Transverse colon (tissue), 4 donors: Measurements from ENCODE around the gene BRSK2. TPM values are rescaled to one million over a fixed set of nuclear protein-coding genes. Genes with fewer than 3 reads are reported as not detected.
A peak's percentile ranks its signal among the peaks of the same experiment; 100 is the strongest.

ENCODE experiments used
- DNase-seq: peaks from one replicate; pipeline ENCODE4 v3.0.0-alpha.2; 2019
- H3K27ac ChIP-seq, 4 donors: fragments of 200-600 bp; sonication (generic); 2 replicates each; pipeline ENCODE4 v1.5.1; 2016 to 2018; ENCODE audit warnings: inconsistent platforms in 4 of 4
- H3K27me3 ChIP-seq: fragments of 200-600 bp; sonication (generic); 2 replicates; pipeline ENCODE4 v1.5.1; 2017; ENCODE audit warnings: inconsistent platforms
- H3K36me3 ChIP-seq, 4 donors: fragments of 200-600 bp; sonication (generic); 2 replicates each; pipeline ENCODE4 v1.5.1; 2017 to 2019; ENCODE audit warnings: inconsistent platforms in 4 of 4
- H3K4me1 ChIP-seq, 4 donors: fragments of 200-600 bp; sonication (generic); 2 replicates each; pipeline ENCODE4 v1.5.1; 2017 to 2020; ENCODE audit warnings: inconsistent platforms in 4 of 4
- H3K4me3 ChIP-seq, 4 donors: fragments of 200-600 bp; sonication (generic); 1 replicate in 1 of 4; 2 replicates in 3 of 4; pipeline versions ENCODE4 v1.5.1 to v1.6.1; 2017 to 2019; ENCODE audit warnings: inconsistent platforms in 4 of 4
- H3K9me3 ChIP-seq, 2 donors: fragments of 200-600 bp; sonication (generic); 2 replicates each; pipeline ENCODE4 v1.5.1; 2017 to 2019; ENCODE audit warnings: inconsistent platforms in 2 of 2
- CTCF ChIP-seq, 5 experiments: fragments of 200-600 bp in 3 of 5; fragments of 450-650 bp in 2 of 5; sonication (generic) in 3 of 5; IDR thresholded peaks; 1 replicate in 2 of 5; 2 replicates in 3 of 5; pipeline ENCODE4 v1.5.1; 2016 to 2017; ENCODE audit warnings: antibody characterized with exemption in 5 of 5, inconsistent platforms in 3 of 5, mild to moderate bottlenecking in 2 of 5, moderate library complexity in 1 of 5
- EP300 ChIP-seq: sonication (generic); formaldehyde crosslinking; IDR thresholded peaks from one replicate; pipeline ENCODE4 v1.6.1; 2017; ENCODE audit warnings: antibody characterized with exemption, low read depth
- POLR2A ChIP-seq: fragments of 450-650 bp; IDR thresholded peaks from one replicate; pipeline ENCODE4 v1.6.1; 2016; ENCODE audit warnings: antibody characterized with exemption, mild to moderate bottlenecking, moderate library complexity
- POLR2AphosphoS5 ChIP-seq, 3 donors: sonication (generic); formaldehyde crosslinking; IDR thresholded peaks; one replicate each; pipeline ENCODE4 v1.6.1; 2016; ENCODE audit warnings: antibody characterized with exemption in 3 of 3
- WGBS, 2 donors: methylation state at CpG; one replicate each; pipeline ENCODE4 v1.1.5; 2018; ENCODE audit warnings: low coverage in 1 of 2; 5-methylcytosine and 5-hydroxymethylcytosine counted together
- in situ Hi-C, 4 donors: fragments of 200-750 bp; cut with MboI; loops; one replicate each; pipeline versions ENCODE4 v1.15.0 to v1.15.1; 2017; ENCODE audit warnings: low sequenced_read_pairs in 3 of 4, low pct_ligation_motif_present in 1 of 4, low pct_unique_long_range_greater_than_20kb in 1 of 4
- intact Hi-C: fragments of 100-400 bp; cut with DNase I; formaldehyde crosslinking; loops from one replicate; pipeline ENCODE4 v1.15.1; 2023; ENCODE audit warnings: low total_unique reads
- total RNA-seq, 4 donors: library from RNA; depleted of rRNA; stranded (reverse); fragments of >200 nt; gene quantifications; one replicate each; pipeline ENCODE4 v1.1.0, GENCODE V29; 2016

The BRSK2 gene
- total RNA-seq, 4 donors from 2014 or later: 0.14 to 1.8 (median 0.95) TPM; not detected in 1

DNA sequence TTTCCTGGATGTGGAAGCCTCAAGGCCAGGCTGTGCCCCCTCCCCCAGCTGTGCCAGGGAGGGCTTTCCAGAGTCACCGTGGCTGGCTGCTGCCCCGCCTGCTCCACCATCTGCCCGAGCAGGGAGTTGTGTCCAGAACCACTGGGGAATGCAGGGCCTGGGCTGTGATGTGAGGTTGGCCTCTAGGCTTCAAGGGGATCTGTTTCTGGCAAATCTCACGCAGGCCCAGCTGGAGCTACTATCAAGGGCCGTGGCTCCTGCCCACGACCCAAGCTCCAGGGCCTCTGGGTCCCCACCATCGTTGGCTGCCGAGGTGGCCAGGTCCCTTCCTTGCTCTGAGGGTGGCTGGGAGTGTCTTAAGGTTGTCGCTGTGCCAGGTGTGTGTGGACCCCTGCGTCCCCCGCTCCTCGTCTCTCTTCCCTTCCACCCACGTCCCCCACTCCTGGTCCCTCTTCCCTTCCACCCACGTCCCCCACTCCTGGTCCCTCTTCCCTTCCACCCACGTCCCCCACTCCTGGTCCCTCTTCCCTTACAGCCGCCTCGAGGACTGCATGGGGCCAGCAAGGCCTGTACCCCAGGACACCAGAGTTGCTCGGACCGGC lies 6.1 kb downstream of the BRSK2 start:
- Histone ChIP-seq H3K4me3 (no peak overlapping the region), H3K27ac (no peak overlapping the region), H3K9me3 (no peaks in the 10 kb centered on the region), H3K4me1 (peaks cover 0 to 6% (median 1%) of the 10 kb centered on the region in 4 donors), H3K27me3 (peaks cover 64% of the 10 kb centered on the region), H3K36me3 (no peaks in the 10 kb centered on the region)
- in situ Hi-C loops (no loop called here), intact Hi-C loops (no loop called here)
- WGBS, 2 donors: 80% methylated on average over 1 to 16 of the region's 19 CpGs
- TF ChIP-seq CTCF (IDR thresholded peaks at IDR 0.05) (no peak), EP300 (no peak), POLR2AphosphoS5 (IDR thresholded peaks at IDR 0.05) (no peak), POLR2A (no peak)
- no peak for DNase-seq

DNA sequence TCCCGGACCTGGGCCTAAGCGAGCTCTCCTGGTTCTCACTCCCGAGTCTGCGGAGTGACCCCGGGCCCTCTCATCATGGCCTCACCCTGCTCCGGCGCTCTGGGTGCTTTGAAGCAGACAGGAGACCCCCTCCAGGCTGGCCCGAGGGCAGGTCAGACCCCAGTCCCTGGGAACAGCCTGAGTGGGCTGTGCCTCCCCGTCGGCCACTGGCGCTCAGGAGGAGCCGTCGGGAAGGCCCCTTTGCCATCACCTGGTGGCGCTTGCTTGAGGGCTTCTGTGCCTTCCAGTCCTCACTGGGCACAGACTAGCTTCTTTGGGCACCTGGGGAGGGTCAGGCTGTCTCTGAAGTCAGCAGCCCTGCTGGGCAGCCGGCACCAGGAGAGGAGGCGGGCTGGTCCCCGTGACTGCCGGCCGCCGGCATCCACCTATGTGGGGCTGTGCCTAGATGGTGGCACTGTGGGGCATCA lies 6.7 kb downstream of the BRSK2 start:
- whole genome bisulfite sequencing, 2 donors: 96% methylated on average over 17 of the region's 20 CpGs; no CpG with 5 or more reads in 1 of the 2 donors
- TF ChIP-seq CTCF (IDR thresholded peaks at IDR 0.05): no peak
- no peak for TF ChIP-seq EP300
- no peak for TF ChIP-seq POLR2A
- TF ChIP-seq POLR2AphosphoS5 (IDR thresholded peaks at IDR 0.05): no peak
- H3K27ac ChIP-seq: peak overlapping the region in 1 of 4 donors; percentile 17
- H3K4me3 ChIP-seq: no peak overlapping the region
- DNase-seq: no peak
- no peaks in the 10 kb centered on the region for H3K9me3 ChIP-seq
- intact Hi-C loops (no loop called here), in situ Hi-C loops (no loop called here)
- H3K27me3 ChIP-seq: peaks cover 64% of the 10 kb centered on the region
- H3K4me1 ChIP-seq: peaks cover 0 to under 1% (median 0%) of the 10 kb centered on the region in 4 donors
- H3K36me3 ChIP-seq: no peaks in the 10 kb centered on the region

- H3K9me3 ChIP-seq: no peaks in the 10 kb centered on the region
- intact Hi-C loops (no loop called here), in situ Hi-C loops (no loop called here)
- WGBS, 2 donors: 76% methylated on average over 18 of the region's 19 CpGs; no CpG with 5 or more reads in 1 of the 2 donors
- peaks cover 60% of the 10 kb centered on the region for H3K27me3 ChIP-seq
- no peaks in the 10 kb centered on the region for H3K4me1 ChIP-seq
- H3K4me3 ChIP-seq: no peak overlapping the region
- H3K27ac ChIP-seq: peak overlapping the region in 1 of 4 donors; percentile 17
- no peaks in the 10 kb centered on the region for H3K36me3 ChIP-seq
- DNase-seq: no peak
- TF ChIP-seq CTCF (IDR thresholded peaks at IDR 0.05) (no peak), EP300 (no peak)
Observed at GRCh38 chr11:1397146-1397861, 7.6 kb downstream of the BRSK2 start.

- peaks cover 57% of the 10 kb centered on the region for H3K27me3 ChIP-seq
- TF ChIP-seq CTCF (IDR thresholded peaks at IDR 0.05) (no peak), EP300 (no peak), POLR2A (no peak), POLR2AphosphoS5 (IDR thresholded peaks at IDR 0.05) (no peak)
- WGBS, 2 donors: 85% methylated on average over 11 of the region's 22 CpGs; no CpG with 5 or more reads in 1 of the 2 donors
- H3K4me1 ChIP-seq: no peaks in the 10 kb centered on the region
- no peak overlapping the region for H3K4me3 ChIP-seq
- H3K9me3 ChIP-seq: no peaks in the 10 kb centered on the region
- in situ Hi-C loops: no loop called here
- H3K27ac ChIP-seq: no peak overlapping the region
- H3K36me3 ChIP-seq: no peaks in the 10 kb centered on the region
- intact Hi-C loops: no loop called here
- DNase-seq: no peak
Observed at GRCh38 chr11:1397862-1398527, 8.3 kb downstream of the BRSK2 start.
